ENCODE results near the gene PCNP. TPM values are rescaled to one million over a fixed set of nuclear protein-coding genes. Genes with fewer than 3 reads are reported as not detected.
"Not testable (repeated sequence)": the region's sequence is repeated elsewhere in the genome, so short reads cannot be mapped to it uniquely, and the experiment has no call there.

PCNP gene
- total RNA-seq, 1 experiment from 2014 or later, result 182 TPM

GRCh38 chr3:101603184-101603583, 29.2 kb downstream of the PCNP start:
- no peaks in the 10 kb centered on the region; the same call in 1 of the 2 replicates for H3K9me3 ChIP-seq (replicated peaks)
- no peaks in the 10 kb centered on the region for H3K27me3 ChIP-seq
- no peaks in the 10 kb centered on the region for H3K36me3 ChIP-seq
- DNase-seq, result no peak
- H3K4me1 ChIP-seq, result no peaks in the 10 kb centered on the region
- H3K4me3 ChIP-seq, result no peak overlapping the region
- H3K27ac ChIP-seq, result no peak overlapping the region

GRCh38 chr3:101605398-101605797, 31.4 kb downstream of the PCNP start:
- H3K4me3 ChIP-seq; H3K9me3 ChIP-seq (replicated peaks); H3K36me3 ChIP-seq; DNase-seq; H3K27me3 ChIP-seq; H3K27ac ChIP-seq; H3K4me1 ChIP-seq: not testable (repeated sequence)

DNA sequence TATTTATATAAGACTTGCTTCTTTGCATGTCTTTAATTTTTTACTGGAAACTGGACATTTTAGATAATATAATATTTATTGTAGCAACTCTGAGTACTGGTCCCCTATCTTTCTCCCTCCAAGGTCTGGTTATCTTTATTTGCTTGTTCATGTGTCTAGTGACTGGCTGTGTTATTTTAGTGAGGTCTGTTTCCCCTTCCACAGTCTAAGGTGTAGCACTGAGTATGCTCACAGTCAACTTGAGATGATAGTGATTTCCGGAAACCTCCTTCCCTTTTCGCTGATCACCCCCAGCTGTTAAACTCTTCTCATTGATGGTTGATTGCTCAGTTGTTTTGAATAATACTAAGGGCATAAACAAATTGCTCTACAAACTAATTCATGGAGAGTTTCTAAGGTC, 37.0 kb downstream of the PCNP start:
- Histone ChIP-seq H3K27me3 (no peaks in the 10 kb centered on the region), H3K4me1 (no peaks in the 10 kb centered on the region), H3K9me3 (replicated peaks) (no peaks in the 10 kb centered on the region), H3K36me3 (no peaks in the 10 kb centered on the region), H3K27ac (no peak overlapping the region), H3K4me3 (no peak overlapping the region)
- no peak for DNase-seq

DNA sequence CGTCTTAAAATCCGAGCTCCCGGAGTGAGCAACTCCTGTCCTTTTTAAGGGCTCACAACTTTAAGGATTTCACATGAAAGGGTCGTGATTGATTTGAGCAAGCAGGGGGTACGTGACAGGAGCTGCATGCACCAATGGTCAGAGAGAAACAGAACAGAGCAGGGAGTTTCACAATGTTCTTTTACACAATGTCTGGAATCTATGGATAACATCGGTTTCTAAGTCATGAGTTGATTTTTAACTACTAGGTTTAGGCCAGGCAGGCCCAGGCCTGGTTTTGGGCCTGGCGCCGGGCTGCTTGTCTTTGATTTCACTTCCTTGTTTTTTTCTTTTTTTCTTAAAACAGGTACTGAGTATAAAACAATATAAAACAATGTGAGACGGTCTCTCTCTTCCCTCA, 39.0 kb downstream of the PCNP start:
- H3K4me3 ChIP-seq; H3K4me1 ChIP-seq; H3K27ac ChIP-seq; H3K27me3 ChIP-seq; H3K9me3 ChIP-seq (replicated peaks); DNase-seq; H3K36me3 ChIP-seq: not testable (repeated sequence)

- Histone ChIP-seq H3K36me3 (no peaks in the 10 kb centered on the region), H3K9me3 (replicated peaks) (0 out of 2 replicates have a peak, but pooled peaks cover 2% of the 10 kb centered on the region), H3K27ac (no peak overlapping the region), H3K4me3 (no peak overlapping the region), H3K27me3 (no peaks in the 10 kb centered on the region), H3K4me1 (no peaks in the 10 kb centered on the region)
- DNase-seq, result no peak
Observed at GRCh38 chr3:101615525-101615924, 41.5 kb downstream of the PCNP start.

GRCh38 chr3:101617478-101617877, 43.5 kb downstream of the PCNP start:
- no peaks in the 10 kb centered on the region for H3K36me3 ChIP-seq
- H3K27ac ChIP-seq, result no peak overlapping the region
- H3K4me1 ChIP-seq, result no peaks in the 10 kb centered on the region
- no peaks in the 10 kb centered on the region for H3K27me3 ChIP-seq
- no peak for DNase-seq
- H3K4me3 ChIP-seq, result no peak overlapping the region
- 0 out of 2 replicates have a peak, but pooled peaks cover 2% of the 10 kb centered on the region for H3K9me3 ChIP-seq (replicated peaks)

DNA sequence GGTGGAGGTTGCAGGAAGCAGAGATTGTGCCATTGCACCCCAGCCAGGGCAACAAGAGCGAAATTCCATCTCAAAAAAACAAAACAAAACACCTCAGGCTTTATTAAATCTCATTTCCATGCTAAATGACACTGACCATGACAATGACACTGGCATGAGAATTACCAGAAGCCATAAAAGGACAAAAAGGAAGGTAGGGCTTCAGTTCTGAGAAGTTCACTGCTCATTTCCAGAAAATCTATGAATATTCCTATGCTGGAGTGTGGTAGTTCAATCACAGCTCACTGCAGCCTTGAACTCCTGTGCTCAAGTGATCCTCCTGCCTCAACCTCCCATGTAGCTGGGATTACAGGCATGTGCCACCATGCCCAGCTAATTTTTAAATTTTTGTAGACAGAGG, 44.7 kb downstream of the PCNP start:
- Histone ChIP-seq H3K36me3 (no peaks in the 10 kb centered on the region), H3K27ac (no peak overlapping the region), H3K4me3 (no peak overlapping the region)

GRCh38 chr3:101619734-101620133, 45.8 kb downstream of the PCNP start:
- H3K4me3 ChIP-seq, result no peak overlapping the region
- no peak overlapping the region for H3K27ac ChIP-seq
- 0 out of 2 replicates have a peak, but pooled peaks cover 2% of the 10 kb centered on the region for H3K9me3 ChIP-seq (replicated peaks)
- H3K36me3 ChIP-seq, result no peaks in the 10 kb centered on the region
- DNase-seq, result no peak
- no peaks in the 10 kb centered on the region for H3K4me1 ChIP-seq
- no peaks in the 10 kb centered on the region for H3K27me3 ChIP-seq

More for the DNA sequence above, 44.7 kb downstream of the PCNP start:
- 0 out of 2 replicates have a peak, but pooled peaks cover 2% of the 10 kb centered on the region for H3K9me3 ChIP-seq (replicated peaks)
- no peak for DNase-seq
- H3K4me1 ChIP-seq, result no peaks in the 10 kb centered on the region
- H3K27me3 ChIP-seq, result no peaks in the 10 kb centered on the region

- no peaks in the 10 kb centered on the region for H3K36me3 ChIP-seq
Observed at GRCh38 chr3:101623656-101624055, 49.7 kb downstream of the PCNP start.

DNA sequence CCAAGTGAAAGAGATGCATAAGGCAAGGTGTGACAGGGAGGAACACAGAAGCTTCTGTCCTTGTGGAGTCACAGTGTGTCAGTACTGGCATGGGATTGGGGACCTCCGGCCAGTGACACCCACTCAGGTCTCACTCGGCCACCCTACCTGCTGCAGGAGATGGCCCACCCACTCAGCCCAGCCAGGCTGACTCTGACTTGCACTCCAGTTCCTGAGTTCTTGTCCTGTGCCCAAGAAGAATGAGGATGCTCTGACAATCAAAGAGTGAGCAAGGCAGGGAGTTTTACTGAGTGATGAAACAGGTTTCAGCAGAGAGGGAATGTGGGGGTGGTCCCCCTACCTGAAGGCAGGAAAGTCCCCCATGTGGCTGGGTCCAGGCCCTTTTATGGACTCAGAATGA, 50.9 kb downstream of the PCNP start:
- no peaks in the 10 kb centered on the region for H3K4me1 ChIP-seq
- no peak for DNase-seq
- no peaks in the 10 kb centered on the region for H3K36me3 ChIP-seq
- no peaks in the 10 kb centered on the region for H3K27me3 ChIP-seq
- 0 out of 2 replicates have a peak, but pooled peaks cover 2% of the 10 kb centered on the region for H3K9me3 ChIP-seq (replicated peaks)
- no peak overlapping the region for H3K4me3 ChIP-seq
- H3K27ac ChIP-seq, result no peak overlapping the region

More at GRCh38 chr3:101623656-101624055, 49.7 kb downstream of the PCNP start:
- Histone ChIP-seq H3K9me3 (replicated peaks) (0 out of 2 replicates have a peak, but pooled peaks cover 4% of the 10 kb centered on the region), H3K4me3 (no peak overlapping the region), H3K27ac (no peak overlapping the region), H3K4me1 (no peaks in the 10 kb centered on the region), H3K27me3 (no peaks in the 10 kb centered on the region)
- DNase-seq, result no peak

GRCh38 chr3:101625879-101626278, 51.9 kb downstream of the PCNP start:
- Histone ChIP-seq H3K27me3 (no peaks in the 10 kb centered on the region), H3K9me3 (replicated peaks) (0 out of 2 replicates have a peak, but pooled peaks cover 2% of the 10 kb centered on the region), H3K4me3 (no peak overlapping the region), H3K36me3 (no peaks in the 10 kb centered on the region), H3K4me1 (no peaks in the 10 kb centered on the region), H3K27ac (no peak overlapping the region)
- no peak for DNase-seq

DNA sequence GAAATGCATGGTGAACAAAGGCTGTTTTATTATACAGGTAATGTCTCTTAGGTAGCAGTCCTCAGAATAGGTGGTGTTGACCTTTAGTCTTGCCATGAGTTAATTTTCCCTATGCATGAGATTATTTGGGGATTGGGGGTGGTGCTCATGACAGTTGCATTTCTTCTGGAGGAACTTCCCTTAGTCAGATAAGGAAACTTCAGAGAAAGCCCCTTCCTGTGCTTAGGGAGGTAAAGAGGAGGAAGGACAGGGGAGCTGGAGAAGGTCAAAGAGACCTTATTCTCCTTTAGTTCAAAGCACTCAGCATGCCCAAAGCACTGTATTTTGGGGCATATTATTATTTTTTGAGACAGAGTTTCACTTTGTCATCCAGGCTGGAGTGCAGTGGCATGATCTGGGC, 55.2 kb downstream of the PCNP start:
- Histone ChIP-seq H3K4me1 (no peaks in the 10 kb centered on the region), H3K27ac (no peak overlapping the region), H3K36me3 (no peaks in the 10 kb centered on the region), H3K27me3 (no peaks in the 10 kb centered on the region), H3K4me3 (no peak overlapping the region), H3K9me3 (replicated peaks) (0 out of 2 replicates have a peak, but pooled peaks cover 2% of the 10 kb centered on the region)
- no peak for DNase-seq

GRCh38 chr3:101631098-101631796, 57.3 kb downstream of the PCNP start:
- H3K4me3 ChIP-seq, result no peak overlapping the region
- H3K9me3 ChIP-seq (replicated peaks), result no peaks in the 10 kb centered on the region
- H3K4me1 ChIP-seq, result no peaks in the 10 kb centered on the region
- no peaks in the 10 kb centered on the region for H3K36me3 ChIP-seq
- H3K27me3 ChIP-seq, result no peaks in the 10 kb centered on the region
- H3K27ac ChIP-seq, result no peak overlapping the region
- DNase-seq, result no peak

DNA sequence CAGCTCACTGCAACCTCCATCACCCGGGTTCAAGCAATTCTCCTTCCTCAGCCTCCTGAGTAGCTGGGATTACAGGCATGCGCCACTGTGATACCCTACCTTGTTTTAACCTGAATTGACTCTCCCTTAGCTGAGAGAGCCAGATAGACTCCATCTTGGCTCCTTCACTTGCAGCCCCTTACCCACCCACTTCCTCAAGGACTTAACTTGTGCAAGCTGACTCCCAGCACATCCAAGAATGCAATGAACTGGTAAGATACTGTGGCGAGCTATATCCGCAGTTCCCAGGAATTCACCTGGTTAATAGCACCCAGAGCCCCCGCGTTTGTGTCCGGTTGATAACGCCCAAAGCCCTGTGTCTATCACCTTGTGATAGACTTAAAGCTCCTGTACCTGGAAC, 58.0 kb downstream of the PCNP start:
- not testable (repeated sequence) for H3K4me1 ChIP-seq; H3K9me3 ChIP-seq (replicated peaks); H3K27me3 ChIP-seq; DNase-seq; H3K36me3 ChIP-seq; H3K27ac ChIP-seq; H3K4me3 ChIP-seq

DNA sequence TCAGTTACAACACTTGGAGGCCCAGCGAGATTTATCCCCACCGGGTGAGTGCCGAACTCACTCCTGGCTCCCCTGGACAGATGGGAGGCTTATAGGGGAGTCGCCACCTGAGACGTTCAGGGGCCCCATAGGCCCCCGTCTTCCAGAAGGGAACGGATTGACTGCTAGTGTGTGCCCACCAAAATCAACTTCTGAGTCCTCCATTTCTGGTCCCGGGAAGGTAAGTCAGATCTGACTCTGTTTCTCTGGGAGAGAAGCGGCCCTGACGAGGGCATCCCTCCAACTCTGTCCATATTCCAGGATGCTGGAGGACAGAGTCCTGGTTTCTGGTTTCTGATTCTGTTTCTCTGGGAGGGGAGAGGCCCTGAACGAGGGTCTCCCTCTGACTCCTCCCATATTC, 58.6 kb downstream of the PCNP start:
- no peaks in the 10 kb centered on the region for H3K27me3 ChIP-seq
- H3K9me3 ChIP-seq (replicated peaks), result no peaks in the 10 kb centered on the region
- H3K27ac ChIP-seq, result no peak overlapping the region
- H3K4me3 ChIP-seq, result no peak overlapping the region
- no peak for DNase-seq
- H3K36me3 ChIP-seq, result no peaks in the 10 kb centered on the region
- H3K4me1 ChIP-seq, result no peaks in the 10 kb centered on the region

DNA sequence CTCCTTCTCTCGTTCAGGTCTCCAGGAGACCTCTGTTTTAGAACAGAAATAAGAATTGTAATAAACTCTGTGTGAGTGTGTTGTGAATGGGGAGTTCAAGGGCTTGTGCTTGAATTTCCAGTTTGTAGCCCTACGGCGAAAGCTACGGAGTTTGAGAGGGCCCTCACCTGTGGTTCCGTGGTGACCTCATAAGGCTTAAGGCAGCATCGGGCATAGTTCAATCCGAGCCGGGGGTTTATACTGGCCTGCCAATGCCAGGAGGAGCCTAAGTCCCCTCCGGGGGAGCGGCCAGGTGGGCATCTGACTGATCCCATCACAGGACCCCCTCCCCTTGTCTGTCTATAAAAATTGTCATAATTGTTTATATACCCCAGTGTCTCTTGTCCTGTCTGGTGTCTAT, 59.2 kb downstream of the PCNP start:
- Histone ChIP-seq H3K9me3 (replicated peaks) (no peaks in the 10 kb centered on the region), H3K27ac (no peak overlapping the region), H3K27me3 (no peaks in the 10 kb centered on the region), H3K4me1 (no peaks in the 10 kb centered on the region), H3K4me3 (no peak overlapping the region), H3K36me3 (no peaks in the 10 kb centered on the region)
- no peak for DNase-seq
